Uterus (tissue), 2 donors: Measurements from ENCODE around the gene HMGB3.

Experiments used
- POLR2A ChIP-seq, 2 donors: fragments of 450-650 bp; IDR thresholded peaks; one replicate each; pipeline ENCODE4 v1.6.1; 2016; ENCODE audit warnings: antibody characterized with exemption in 2 of 2, mild to moderate bottlenecking in 1 of 2, moderate library complexity in 1 of 2
- TF ChIP-seq, protein P1 (sequence below), 4 experiments: fragments of 200-600 bp in 2 of 4; fragments of 450-650 bp in 2 of 4; sonication (generic) in 2 of 4; IDR thresholded peaks; one replicate each; pipeline ENCODE4 v1.5.1; 2016 to 2019; ENCODE audit warnings: antibody characterized with exemption in 4 of 4, mild to moderate bottlenecking in 2 of 4, moderate library complexity in 1 of 4

- TF ChIP-seq POLR2A (IDR thresholded peaks at IDR 0.05), result no peak
- TF ChIP-seq, protein P1, sequence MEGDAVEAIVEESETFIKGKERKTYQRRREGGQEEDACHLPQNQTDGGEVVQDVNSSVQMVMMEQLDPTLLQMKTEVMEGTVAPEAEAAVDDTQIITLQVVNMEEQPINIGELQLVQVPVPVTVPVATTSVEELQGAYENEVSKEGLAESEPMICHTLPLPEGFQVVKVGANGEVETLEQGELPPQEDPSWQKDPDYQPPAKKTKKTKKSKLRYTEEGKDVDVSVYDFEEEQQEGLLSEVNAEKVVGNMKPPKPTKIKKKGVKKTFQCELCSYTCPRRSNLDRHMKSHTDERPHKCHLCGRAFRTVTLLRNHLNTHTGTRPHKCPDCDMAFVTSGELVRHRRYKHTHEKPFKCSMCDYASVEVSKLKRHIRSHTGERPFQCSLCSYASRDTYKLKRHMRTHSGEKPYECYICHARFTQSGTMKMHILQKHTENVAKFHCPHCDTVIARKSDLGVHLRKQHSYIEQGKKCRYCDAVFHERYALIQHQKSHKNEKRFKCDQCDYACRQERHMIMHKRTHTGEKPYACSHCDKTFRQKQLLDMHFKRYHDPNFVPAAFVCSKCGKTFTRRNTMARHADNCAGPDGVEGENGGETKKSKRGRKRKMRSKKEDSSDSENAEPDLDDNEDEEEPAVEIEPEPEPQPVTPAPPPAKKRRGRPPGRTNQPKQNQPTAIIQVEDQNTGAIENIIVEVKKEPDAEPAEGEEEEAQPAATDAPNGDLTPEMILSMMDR (IDR thresholded peaks at IDR 0.05), result no peak
Observed at GRCh38 chrX:151004085-151004484, 20.9 kb downstream of the HMGB3 start.
